D721Med (cell line): ENCODE results near the gene IWS1.
"Not testable (repeated sequence)": the region's sequence is repeated elsewhere in the genome, so short reads cannot be mapped to it uniquely, and the experiment has no call there.

Source experiments
- DNase-seq: peaks from one replicate; pipeline ENCODE4 v3.0.0; 2011; ENCODE audit warnings: low spot score; ENCODE audit not compliant: insufficient read length
- FAIRE-seq: peaks from 2 replicates; lab custom pipeline; 2011; peaks lifted over from hg19 to GRCh38; lab: Jason Lieb, UNC
- CTCF ChIP-seq: IDR thresholded peaks from 2 replicates; pipeline ENCODE4 v1.5.1; 2012; ENCODE audit warnings: mild to moderate bottlenecking, control low read depth; ENCODE audit not compliant: insufficient read depth; ENCODE audit errors: missing control alignments

The IWS1 gene

DNA sequence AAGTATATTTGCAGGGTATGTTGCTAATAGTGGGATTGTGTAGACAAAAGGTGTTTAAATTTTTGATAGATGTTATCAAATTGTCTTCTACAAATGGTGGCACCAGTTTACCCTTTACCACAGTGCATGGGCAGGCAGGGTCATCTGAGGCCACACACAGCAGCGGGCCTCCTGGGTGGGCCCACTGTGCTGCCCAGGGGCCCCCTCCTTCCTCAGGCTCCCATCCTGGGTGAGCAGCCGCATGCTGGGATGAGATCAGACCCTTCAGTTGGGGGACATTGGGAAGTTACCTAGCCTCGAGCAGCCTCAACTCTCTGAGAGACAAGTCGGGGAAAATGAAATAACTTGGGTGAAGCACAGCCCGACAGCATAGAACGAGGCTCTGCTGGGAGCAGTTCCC lies 18.9 kb upstream of the IWS1 start:
- DNase-seq (no peak), FAIRE-seq (no peak)
- TF ChIP-seq CTCF = no peak

GRCh38 chr2:127543013-127543501 lies 16.8 kb upstream of the IWS1 start:
- DNase-seq, FAIRE-seq: not testable (repeated sequence)

GRCh38 chr2:127542231-127542630 lies 15.9 kb upstream of the IWS1 start:
- FAIRE-seq (no peak), DNase-seq (no peak)
- no peak for TF ChIP-seq CTCF

- no peak for TF ChIP-seq CTCF
- no peak for DNase-seq
- no peak for FAIRE-seq
Observed at GRCh38 chr2:127541809-127542208, 15.5 kb upstream of the IWS1 start.

DNA sequence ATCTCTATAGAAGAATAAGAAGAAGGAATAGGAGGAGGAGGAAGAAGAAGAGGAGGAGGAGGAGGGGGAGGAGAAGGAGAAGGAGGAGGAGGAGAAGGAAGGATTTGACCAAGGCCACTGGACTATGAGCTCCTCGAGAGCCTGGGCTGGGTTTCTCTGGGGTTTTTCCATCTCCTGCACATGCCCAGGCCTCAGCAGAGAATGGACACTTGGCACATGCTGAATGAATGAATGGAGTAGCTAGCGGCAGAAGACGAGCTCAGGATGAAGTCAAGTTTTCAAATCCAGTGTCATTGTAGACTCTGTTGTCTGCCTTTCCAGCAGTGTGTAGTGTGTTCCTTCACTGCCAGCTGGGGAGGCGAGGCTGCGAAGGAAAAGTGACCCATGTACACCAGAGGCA lies 11.4 kb upstream of the IWS1 start:
- FAIRE-seq (no peak), DNase-seq (no peak)
- TF ChIP-seq CTCF = no peak

GRCh38 chr2:127536707-127537541 lies 10.6 kb upstream of the IWS1 start:
- no peak for FAIRE-seq
- DNase-seq = no peak
- no peak for TF ChIP-seq CTCF

GRCh38 chr2:127535918-127536317 lies 9.6 kb upstream of the IWS1 start:
- no peak for TF ChIP-seq CTCF
- FAIRE-seq (no peak), DNase-seq (no peak)
